Measurements from ENCODE around the gene GREM2. TPM values are rescaled to one million over a fixed set of nuclear protein-coding genes. Genes with fewer than 3 reads are reported as not detected.

The GREM2 gene
- total and polyA plus RNA-seq, 8 donors: 0.03 to 0.58 (median 0.12) TPM; not detected in 1

DNA sequence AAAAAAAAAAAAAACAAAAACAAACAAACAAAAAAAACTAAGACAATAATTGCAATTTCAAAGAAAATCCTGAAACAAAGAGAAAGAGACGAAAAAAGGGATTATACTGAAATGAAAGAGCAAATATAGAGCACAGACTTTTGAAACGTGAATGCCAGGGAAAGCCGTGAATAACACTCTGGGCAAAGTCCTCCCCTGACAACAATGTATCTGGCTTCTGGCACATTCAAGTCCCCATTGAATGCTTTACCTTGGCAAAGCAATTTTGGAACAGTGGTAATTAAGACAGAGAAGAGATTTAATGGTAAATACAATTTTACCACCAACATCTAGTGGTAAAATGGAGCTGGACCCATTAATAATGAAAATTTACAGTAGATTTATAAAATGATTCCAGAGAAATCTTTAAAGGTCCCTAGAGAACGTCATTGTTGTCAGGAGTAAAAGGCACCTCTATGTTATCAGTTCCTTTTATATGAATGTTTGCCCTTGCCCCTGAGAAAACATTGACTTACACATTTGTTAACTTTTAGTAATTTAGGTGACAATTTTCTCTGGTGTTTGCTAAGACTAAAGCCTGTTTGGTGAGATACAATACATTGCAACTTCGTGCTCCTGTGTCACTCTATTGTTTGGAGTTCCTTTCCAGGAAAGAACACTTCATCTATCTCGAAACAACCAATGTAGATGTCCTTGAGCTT is 89.7 kb downstream of the GREM2 start:
- FAIRE-seq: no peak
- H3K27me3 ChIP-seq: no peaks in the 10 kb centered on the region
- intact Hi-C loops (cut with DNase I): no loop called here
- ATAC-seq: peak in 2 of 4 donors; percentile 19 to 51
- no peak overlapping the region for H3K27ac ChIP-seq
- no peaks in the 10 kb centered on the region for H3K9me3 ChIP-seq
- no peaks in the 10 kb centered on the region for H3K4me1 ChIP-seq
- TF ChIP-seq CTCF (IDR thresholded peaks at IDR 0.05): no peak
- 15 to 18% methylated on average over 6 of the region's 6 CpGs for WGBS, 2 donors
- no peak overlapping the region for H3K4me3 ChIP-seq
- H3K36me3 ChIP-seq: no peaks in the 10 kb centered on the region
- DNase-seq: no peak

DNA sequence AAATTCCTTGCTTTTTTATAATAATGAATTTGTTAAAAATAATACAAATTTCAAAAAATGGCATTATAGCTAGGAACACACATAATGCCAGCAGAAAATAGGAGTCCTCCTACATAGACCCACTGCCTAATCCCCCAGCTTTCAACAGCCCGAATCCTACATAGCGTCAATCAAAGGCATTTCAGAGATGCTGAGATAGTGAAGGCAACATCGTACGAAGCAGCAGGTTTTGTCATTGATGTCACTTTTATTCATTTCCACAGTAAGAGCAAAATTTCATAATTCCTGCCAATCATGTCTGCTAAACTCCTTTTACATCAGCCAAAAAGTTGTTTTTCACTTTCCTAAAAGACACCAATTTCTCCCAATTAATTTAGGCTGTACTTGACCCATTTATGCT is 94.1 kb downstream of the GREM2 start:
- intact Hi-C loops (cut with DNase I): no loop called here
- 54 to 72% methylated on average over 4 of the region's 4 CpGs for WGBS, 2 donors

GRCh38 chr1:240516069-240516468 is 95.9 kb downstream of the GREM2 start:
- H3K27ac ChIP-seq: no peak overlapping the region
- no peaks in the 10 kb centered on the region for H3K4me1 ChIP-seq
- TF ChIP-seq CTCF (IDR thresholded peaks at IDR 0.05): no peak
- ATAC-seq: no peak
- intact Hi-C loops (cut with DNase I): no loop called here
- no peaks in the 10 kb centered on the region for H3K27me3 ChIP-seq
- no peak for FAIRE-seq
- H3K9me3 ChIP-seq: no peaks in the 10 kb centered on the region
- no peak overlapping the region for H3K4me3 ChIP-seq
- WGBS, 2 donors: 88 to 93% methylated on average over 2 of the region's 2 CpGs
- no peaks in the 10 kb centered on the region for H3K36me3 ChIP-seq
- DNase-seq: no peak

More for the DNA sequence above, 94.1 kb downstream of the GREM2 start:
- no peak for TF ChIP-seq CTCF (IDR thresholded peaks at IDR 0.05)
- no peak overlapping the region for H3K27ac ChIP-seq
- DNase-seq (no peak), FAIRE-seq (no peak), ATAC-seq (no peak)
- H3K4me1 ChIP-seq: no peaks in the 10 kb centered on the region
- H3K9me3 ChIP-seq: no peaks in the 10 kb centered on the region
- H3K27me3 ChIP-seq: no peaks in the 10 kb centered on the region
- no peaks in the 10 kb centered on the region for H3K36me3 ChIP-seq
- H3K4me3 ChIP-seq: no peak overlapping the region

GRCh38 chr1:240515505-240515904 is 96.5 kb downstream of the GREM2 start:
- H3K4me1 ChIP-seq: no peaks in the 10 kb centered on the region
- intact Hi-C loops (cut with DNase I): no loop called here
- peaks cover 0 to 3% (median 0%) of the 10 kb centered on the region in 4 donors for H3K27me3 ChIP-seq
- DNase-seq (no peak), FAIRE-seq (no peak), ATAC-seq (no peak)
- H3K9me3 ChIP-seq: no peaks in the 10 kb centered on the region
- H3K4me3 ChIP-seq: no peak overlapping the region
- H3K36me3 ChIP-seq: no peaks in the 10 kb centered on the region
- no peak for TF ChIP-seq CTCF (IDR thresholded peaks at IDR 0.05)
- WGBS, 2 donors: 51 to 67% methylated on average over 1 of the region's 1 CpG
- no peak overlapping the region for H3K27ac ChIP-seq

- no peaks in the 10 kb centered on the region for H3K4me1 ChIP-seq
- no peak overlapping the region for H3K4me3 ChIP-seq
- peaks cover 0 to 4% (median 0%) of the 10 kb centered on the region in 4 donors for H3K27me3 ChIP-seq
- no peaks in the 10 kb centered on the region for H3K9me3 ChIP-seq
- ATAC-seq: no peak
- FAIRE-seq: no peak
- H3K36me3 ChIP-seq: no peaks in the 10 kb centered on the region
- no peak overlapping the region for H3K27ac ChIP-seq
- no peak for DNase-seq
- no peak for TF ChIP-seq CTCF (IDR thresholded peaks at IDR 0.05)
- intact Hi-C loops (cut with DNase I): no loop called here
Observed at GRCh38 chr1:240511789-240512188, 100.2 kb downstream of the GREM2 start.

Measured in pancreas (tissue), 10 donors.